Kidney (tissue), 14 donors: Measurements from ENCODE around the gene ERBB4. TPM values are rescaled to one million over a fixed set of nuclear protein-coding genes. Genes with fewer than 3 reads are reported as not detected.

ENCODE experiments used
- DNase-seq, 5 donors: peaks; one replicate each; pipeline ENCODE4 v3.0.0-alpha.2; 2013 to 2020
- FAIRE-seq: peaks from 2 replicates; lab custom pipeline; 2012; peaks lifted over from hg19 to GRCh38; lab: Jason Lieb, UNC
- H3K27ac ChIP-seq, 2 donors: one replicate each; pipeline ENCODE4 v1.7.0; 2013; ENCODE audit warnings: low read depth in 2 of 2, low read length in 2 of 2, inconsistent platforms in 1 of 2
- H3K27me3 ChIP-seq: one replicate; pipeline ENCODE4 v1.7.1; 2013; ENCODE audit warnings: low read length, inconsistent platforms; ENCODE audit not compliant: control insufficient read depth, insufficient read depth
- H3K36me3 ChIP-seq, 3 donors: one replicate each; pipeline versions ENCODE4 v1.7.0 to v1.7.1; 2013; ENCODE audit warnings: low read length in 3 of 3, control low read depth in 1 of 3, inconsistent platforms in 1 of 3; ENCODE audit not compliant: insufficient read depth in 3 of 3, control insufficient read depth in 2 of 3
- H3K4me1 ChIP-seq, 3 donors: one replicate each; pipeline versions ENCODE4 v1.7.0 to v1.7.1; 2013; ENCODE audit warnings: low read length in 3 of 3, inconsistent platforms in 1 of 3, low read depth in 1 of 3; ENCODE audit not compliant: control insufficient read depth in 2 of 3, insufficient read depth in 2 of 3
- H3K4me3 ChIP-seq, 3 donors: one replicate each; pipeline versions ENCODE4 v1.7.0 to v1.8.1; 2013; ENCODE audit warnings: low read length in 3 of 3, control low read depth in 1 of 3, inconsistent platforms in 1 of 3
- H3K9ac ChIP-seq, 3 donors: one replicate each; pipeline versions ENCODE4 v1.7.0 to v1.7.1; 2013; ENCODE audit warnings: low read length in 3 of 3, control low read depth in 1 of 3, inconsistent platforms in 1 of 3
- H3K9me3 ChIP-seq, 3 donors: one replicate each; pipeline versions ENCODE4 v1.7.0 to v1.7.1; 2013; ENCODE audit warnings: low read length in 3 of 3, control low read depth in 1 of 3, inconsistent platforms in 1 of 3; ENCODE audit not compliant: control insufficient read depth in 2 of 3, insufficient read depth in 1 of 3
- intact Hi-C: fragments of 100-400 bp; cut with DNase I; formaldehyde crosslinking; loops from one replicate; pipeline ENCODE4 v1.11.1; 2022
- polyA plus RNA-seq: library from polyadenylated mRNA; stranded (reverse); fragments of 350-450 nt; fragmentation: Illumina TruSeq; extraction: RNeasy Lipid Tissue Mini Kit (QIAGEN cat#74804); gene quantifications from one replicate; pipeline ENCODE4 v1.2.3, GENCODE V29; 2014; ENCODE audit warnings: low read depth, low replicate concordance; ENCODE audit not compliant: insufficient read depth
- total RNA-seq: library from RNA; stranded (reverse); fragmentation: NEBNext Ultra II Directional; extraction: Animal tissue kit (Norgen Biotek cat#: 25700); gene quantifications from one replicate; pipeline ENCODE4 v1.2.1, GENCODE V29; 2021
- TF ChIP-seq, protein P1 (sequence below): IDR thresholded peaks from 3 replicates; pipeline ENCODE4 v1.5.1; 2012; ENCODE audit warnings: mild to moderate bottlenecking, moderate library complexity, borderline replicate concordance; ENCODE audit not compliant: insufficient read depth; ENCODE audit errors: extremely low read depth
- donor health status: control.
- donor health status: control.
- donor health status: control.
- donor health status: control.
- donor health status: control.
- donor health status: DM: yes; HTN: yes; CAD: no.
- donor health status: Normal renal cell carcinoma (clear cell type).

The ERBB4 gene
- total and polyA plus RNA-seq, 2 donors from 2014 or later, result 3.9 to 152 TPM

DNA sequence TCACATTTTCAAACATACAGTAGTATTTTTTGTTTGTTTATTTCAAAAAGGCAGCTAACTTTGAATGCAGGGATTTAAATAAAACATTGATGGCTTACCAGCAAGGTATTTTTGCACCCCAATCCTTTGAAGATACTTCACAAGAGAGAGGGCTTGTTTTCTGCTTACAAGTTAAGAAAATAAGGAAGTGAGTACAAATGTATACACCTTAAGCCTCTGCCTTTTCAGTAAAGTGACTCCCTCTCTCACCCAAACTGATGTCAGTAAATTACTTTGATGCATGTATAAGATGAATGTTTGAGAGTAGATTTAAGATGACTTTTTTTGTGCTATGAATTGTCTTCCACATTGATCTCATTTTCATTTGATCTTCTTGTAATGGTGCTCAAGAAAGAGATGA is 1162.2 kb downstream of the ERBB4 start:
- Histone ChIP-seq H3K27ac (no peak overlapping the region), H3K4me3 (no peak overlapping the region), H3K9me3 (no peaks in the 10 kb centered on the region), H3K27me3 (no peaks in the 10 kb centered on the region), H3K9ac (no peak overlapping the region), H3K4me1 (no peaks in the 10 kb centered on the region), H3K36me3 (no peaks in the 10 kb centered on the region)
- no peak for DNase-seq
- no peak for FAIRE-seq
- intact Hi-C loops, result no loop called here
- TF ChIP-seq, protein P1, sequence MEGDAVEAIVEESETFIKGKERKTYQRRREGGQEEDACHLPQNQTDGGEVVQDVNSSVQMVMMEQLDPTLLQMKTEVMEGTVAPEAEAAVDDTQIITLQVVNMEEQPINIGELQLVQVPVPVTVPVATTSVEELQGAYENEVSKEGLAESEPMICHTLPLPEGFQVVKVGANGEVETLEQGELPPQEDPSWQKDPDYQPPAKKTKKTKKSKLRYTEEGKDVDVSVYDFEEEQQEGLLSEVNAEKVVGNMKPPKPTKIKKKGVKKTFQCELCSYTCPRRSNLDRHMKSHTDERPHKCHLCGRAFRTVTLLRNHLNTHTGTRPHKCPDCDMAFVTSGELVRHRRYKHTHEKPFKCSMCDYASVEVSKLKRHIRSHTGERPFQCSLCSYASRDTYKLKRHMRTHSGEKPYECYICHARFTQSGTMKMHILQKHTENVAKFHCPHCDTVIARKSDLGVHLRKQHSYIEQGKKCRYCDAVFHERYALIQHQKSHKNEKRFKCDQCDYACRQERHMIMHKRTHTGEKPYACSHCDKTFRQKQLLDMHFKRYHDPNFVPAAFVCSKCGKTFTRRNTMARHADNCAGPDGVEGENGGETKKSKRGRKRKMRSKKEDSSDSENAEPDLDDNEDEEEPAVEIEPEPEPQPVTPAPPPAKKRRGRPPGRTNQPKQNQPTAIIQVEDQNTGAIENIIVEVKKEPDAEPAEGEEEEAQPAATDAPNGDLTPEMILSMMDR, result no peak

DNA sequence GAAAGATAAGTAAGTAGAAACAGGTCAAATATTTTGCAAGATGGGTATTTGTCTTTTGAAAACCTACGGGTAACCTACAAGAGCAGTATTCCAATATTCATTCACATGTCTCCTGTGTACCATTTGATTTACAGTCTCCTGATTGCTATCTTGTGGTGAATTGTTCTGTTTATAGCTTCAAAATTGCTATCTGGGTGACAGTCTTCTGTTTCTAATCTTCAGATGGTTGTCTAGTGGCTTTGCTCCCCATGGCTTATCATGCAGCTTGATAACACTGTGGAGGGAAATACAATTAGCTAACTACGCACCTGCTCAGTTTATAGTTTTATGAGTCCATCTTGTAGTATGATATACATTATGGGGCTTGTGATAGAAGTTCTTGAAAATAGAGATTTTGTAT is 1165.4 kb downstream of the ERBB4 start:
- H3K36me3 ChIP-seq, result no peaks in the 10 kb centered on the region
- no peaks in the 10 kb centered on the region for H3K9me3 ChIP-seq
- H3K9ac ChIP-seq, result no peak overlapping the region
- FAIRE-seq (no peak), DNase-seq (no peak)
- no peak overlapping the region for H3K27ac ChIP-seq
- TF ChIP-seq, protein P1, result no peak
- intact Hi-C loops, result no loop called here
- no peaks in the 10 kb centered on the region for H3K4me1 ChIP-seq
- H3K4me3 ChIP-seq, result no peak overlapping the region
- H3K27me3 ChIP-seq, result no peaks in the 10 kb centered on the region

DNA sequence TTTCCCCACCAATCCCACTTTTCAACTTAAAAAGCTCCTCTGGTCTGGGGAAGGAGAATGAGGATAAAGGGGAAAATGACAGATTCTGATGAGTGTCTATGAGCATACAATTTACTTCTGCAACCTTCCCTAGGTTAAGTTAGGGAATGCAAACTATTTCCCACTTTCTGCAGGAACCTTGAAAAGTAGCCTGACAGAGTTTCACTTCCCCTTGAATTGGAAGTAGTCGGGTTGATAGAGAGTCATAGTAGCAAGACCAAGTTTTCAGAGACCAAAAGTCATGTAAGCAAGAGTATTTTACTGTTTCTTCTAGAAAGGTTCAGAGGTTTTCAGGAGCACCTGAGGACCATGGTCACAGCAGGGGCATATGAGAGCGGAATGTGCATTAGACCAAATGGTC is 1167.1 kb downstream of the ERBB4 start:
- Histone ChIP-seq H3K36me3 (no peaks in the 10 kb centered on the region), H3K9me3 (no peaks in the 10 kb centered on the region), H3K4me3 (no peak overlapping the region), H3K4me1 (no peaks in the 10 kb centered on the region), H3K27ac (no peak overlapping the region), H3K9ac (no peak overlapping the region), H3K27me3 (no peaks in the 10 kb centered on the region)
- intact Hi-C loops, result no loop called here
- TF ChIP-seq, protein P1, result no peak
- no peak for DNase-seq
- FAIRE-seq, result no peak

DNA sequence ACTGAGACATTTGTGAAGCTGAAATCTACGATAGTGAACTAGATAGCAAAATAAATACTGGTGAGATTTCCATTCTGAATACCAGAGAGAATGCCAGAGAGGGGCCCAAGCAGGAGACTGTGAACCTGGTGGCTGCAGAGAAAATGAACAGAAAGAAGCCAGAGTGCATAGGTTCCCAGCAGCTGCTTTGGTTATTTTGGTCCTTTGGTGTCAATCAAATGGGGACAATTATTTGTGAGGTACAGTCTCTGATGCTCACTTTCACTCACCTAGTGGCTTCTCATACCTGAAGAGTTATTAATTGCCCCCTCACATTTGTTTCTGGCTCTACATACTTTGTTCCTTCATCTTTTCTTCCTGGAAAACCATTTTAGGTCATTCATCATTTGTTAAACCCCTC is 1170.1 kb downstream of the ERBB4 start:
- intact Hi-C loops, result no loop called here
- FAIRE-seq (no peak), DNase-seq (no peak)

More for the DNA sequence above, 1170.1 kb downstream of the ERBB4 start:
- Histone ChIP-seq H3K36me3 (no peaks in the 10 kb centered on the region), H3K4me3 (no peak overlapping the region), H3K9ac (no peak overlapping the region), H3K27ac (no peak overlapping the region), H3K27me3 (no peaks in the 10 kb centered on the region), H3K9me3 (no peaks in the 10 kb centered on the region), H3K4me1 (no peaks in the 10 kb centered on the region)
- TF ChIP-seq, protein P1, result no peak
